K562 (cell line): ENCODE results near the gene NR1D2. TPM values are rescaled to one million over a fixed set of nuclear protein-coding genes. Genes with fewer than 3 reads are reported as not detected.

Experiments
- ATAC-seq: fragments of 200-7000 bp; cut with Tn5 transposase; 3 replicates; pipeline ENCODE4 v1.9.1; 2020; ENCODE audit warnings: moderate library complexity
- BruUV-seq: library from RNA; stranded (reverse); fragments of 400-500 nt; replicated peaks from 2 replicates; lab custom pipeline; 2021; lab: Mats Ljungman, UMichigan
- CTCF ChIA-PET: fragments of 300-600 bp; formaldehyde crosslinking; extraction: SDS; loops from one replicate; lab custom pipeline; 2021; ENCODE audit warnings: low intra/inter-chr PET ratio; lab: Yijun Ruan, JAX
- POLR2A ChIA-PET: fragments of 300-600, 350-650 bp; sonication (Branson Sonifier 250); formaldehyde crosslinking; extraction: SDS; loops from one replicate; lab custom pipeline; 2021; ENCODE audit warnings: antibody characterized with exemption, inconsistent platforms; lab: Yijun Ruan, JAX
- DNase-seq, 4 experiments: peaks; one replicate each; pipeline versions ENCODE4 v3.0.0 to v3.0.0-alpha.2; 2011 to 2018; ENCODE audit warnings: low spot score in 3 of 4, mixed read lengths in 3 of 4; ENCODE audit errors: extremely low read depth in 1 of 4
- FAIRE-seq: peaks from 2 replicates; lab custom pipeline; 2011; peaks lifted over from hg19 to GRCh38; lab: Jason Lieb, UNC
- H2AFZ ChIP-seq: 2 replicates; pipeline ENCODE4 v1.6.0; 2011; ENCODE audit warnings: low read depth, low read length, control low read depth, inconsistent platforms
- H3K27ac ChIP-seq: fragments of 200-600 bp; 3 replicates; pipeline ENCODE4 v1.8.0; 2011; ENCODE audit warnings: low read depth, mild to moderate bottlenecking, control low read depth, inconsistent platforms, low read length, moderate library complexity, mixed read lengths; ENCODE audit errors: extremely low read depth
- H3K27me3 ChIP-seq, 2 experiments: fragments of 300-600 bp in 1 of 2; 2 replicates in 1 of 2; 3 replicates in 1 of 2; pipeline versions ENCODE4 v1.6.0 to v1.8.0; 2011; ENCODE audit warnings: inconsistent platforms in 2 of 2, low read length in 2 of 2, mild to moderate bottlenecking in 1 of 2, mixed read lengths in 1 of 2, moderate library complexity in 1 of 2; ENCODE audit not compliant: control insufficient read depth in 2 of 2, insufficient read depth in 2 of 2
- H3K36me3 ChIP-seq: fragments of 300-600 bp; 3 replicates; pipeline ENCODE4 v1.8.0; 2011; ENCODE audit warnings: mild to moderate bottlenecking, low read length, inconsistent platforms; ENCODE audit not compliant: control insufficient read depth, insufficient read depth
- H3K4me1 ChIP-seq, 2 experiments: fragments of 200-600 bp in 1 of 2; replicated peaks in 1 of 2; 2 replicates in 1 of 2; 3 replicates in 1 of 2; pipeline versions ENCODE4 v1.5.1 to v1.8.0; 2011; ENCODE audit warnings: inconsistent platforms in 2 of 2, low read length in 2 of 2, mild to moderate bottlenecking in 1 of 2, mixed read lengths in 1 of 2, moderate library complexity in 1 of 2; ENCODE audit not compliant: control insufficient read depth in 2 of 2, insufficient read depth in 2 of 2
- H3K4me2 ChIP-seq: 2 replicates; pipeline ENCODE4 v1.6.1; 2011; ENCODE audit warnings: low read length, control low read depth, inconsistent platforms, mixed read lengths; ENCODE audit not compliant: insufficient read depth
- H3K4me3 ChIP-seq: fragments of 200-600 bp; sonication (generic), shearing (Covaris generic); 2 replicates; pipeline ENCODE4 v1.5.1; 2016; ENCODE audit warnings: control low read depth, inconsistent platforms
- H3K79me2 ChIP-seq: fragments of 200-600 bp; 3 replicates; pipeline ENCODE4 v1.8.0; 2011; ENCODE audit warnings: low read length, inconsistent platforms; ENCODE audit not compliant: control insufficient read depth, insufficient read depth
- H3K9ac ChIP-seq, 2 experiments: 2 replicates each; pipeline versions ENCODE4 v1.6.0 to v1.6.1; 2011; ENCODE audit warnings: low read depth in 2 of 2, low read length in 2 of 2, control low read depth in 1 of 2, inconsistent platforms in 1 of 2, mild to moderate bottlenecking in 1 of 2, mixed read lengths in 1 of 2; ENCODE audit not compliant: insufficient read depth in 1 of 2
- H3K9me1 ChIP-seq: one replicate; pipeline ENCODE4 v1.6.0; 2011; ENCODE audit warnings: inconsistent platforms, mild to moderate bottlenecking, low read length, moderate library complexity; ENCODE audit not compliant: control insufficient read depth, insufficient read depth
- H3K9me3 ChIP-seq: replicated peaks from 2 replicates; pipeline ENCODE4 v1.5.1; 2011; ENCODE audit warnings: low read depth, low read length, inconsistent platforms; ENCODE audit not compliant: control insufficient read depth, insufficient read depth
- H4K20me1 ChIP-seq: replicated peaks from 2 replicates; pipeline ENCODE4 v1.6.1; 2011; ENCODE audit warnings: low read length, inconsistent platforms, mixed read lengths; ENCODE audit not compliant: control insufficient read depth, insufficient read depth
- MIER1 ChIP-seq: fragments of 450-650 bp; IDR thresholded peaks from 2 replicates; pipeline ENCODE4 v1.6.1; 2016; ENCODE audit warnings: antibody characterized with exemption, mild to moderate bottlenecking, low read depth
- MXI1 ChIP-seq: IDR thresholded peaks from 2 replicates; pipeline ENCODE4 v1.6.1; 2011; ENCODE audit warnings: low read depth, mild to moderate bottlenecking, improper control_type of control experiment, low read length
- TBL1XR1 ChIP-seq, 2 experiments: IDR thresholded peaks; 2 replicates each; pipeline ENCODE4 v1.6.1; 2012; ENCODE audit warnings: improper control_type of control experiment in 2 of 2, low read length in 2 of 2, mild to moderate bottlenecking in 1 of 2
- YY1 ChIP-seq, 3 experiments: IDR thresholded peaks; 2 replicates each; pipeline ENCODE4 v1.6.1; 2011; ENCODE audit warnings: low read length in 2 of 3, mild to moderate bottlenecking in 2 of 3, moderate library complexity in 2 of 3, borderline replicate concordance in 1 of 3, control low read depth in 1 of 3, low read depth in 1 of 3; ENCODE audit not compliant: insufficient read depth in 3 of 3, insufficient replicate concordance in 2 of 3, control insufficient read depth in 1 of 3, insufficient read length in 1 of 3; ENCODE audit errors: extremely low read depth in 1 of 3
- WGBS: fragments of 100-300 bp; shearing (Covaris generic); methylation state at CpG from one replicate; pipeline ENCODE4 v1.1.6; 2016; ENCODE audit warnings: low coverage, mixed read lengths; ENCODE audit not compliant: insufficient coverage; ENCODE audit errors: missing lambda C conversion rate; 5-methylcytosine and 5-hydroxymethylcytosine counted together
- in situ Hi-C: fragments of 300-500 bp; cut with MboI; formaldehyde crosslinking; loops from 4 replicates; pipeline ENCODE4 v1.15.0; 2018; ENCODE audit warnings: inconsistent platforms, mixed read lengths
- intact Hi-C: fragments of 100-400 bp; cut with micrococcal nuclease; formaldehyde crosslinking; loops from 2 replicates; pipeline ENCODE4 v1.14.2; 2022
- polyA plus RNA-seq, 8 experiments: library from polyadenylated mRNA; depleted of rRNA in 4 of 8; stranded (reverse) in 5 of 8; unstranded in 3 of 8; fragments of >200 nt; fragmentation: Nextera tagmentation in 2 of 8; fragmentation: Illumina TruSeq in 1 of 8; extraction: Ambion mirVana in 2 of 8; extraction: Trizol in 1 of 8; gene quantifications; 2 replicates each; pipeline versions ENCODE4 v1.2.1 to v1.2.3, GENCODE V29; 2011 to 2014; ENCODE audit warnings: inconsistent platforms in 1 of 8, missing spikeins in 1 of 8
- total RNA-seq, 7 experiments: library from RNA; depleted of rRNA in 6 of 7; stranded (reverse); fragments of >200 nt in 6 of 7; fragmentation: Illumina TruSeq in 2 of 7; extraction: Trizol in 2 of 7; gene quantifications; 2 replicates each; pipeline versions ENCODE4 v1.2.1 to v1.2.3, GENCODE V29; 2011 to 2021; ENCODE audit warnings: low replicate concordance in 1 of 7
- TF ChIP-seq, protein P1 (sequence below): fragments of 250-450 bp; sonication (Bioruptor Pico); IDR thresholded peaks from 2 replicates; pipeline ENCODE4 v1.9.0; 2021; ENCODE audit warnings: mild to moderate bottlenecking

The NR1D2 gene
- total and polyA plus RNA-seq, 9 of the 15 experiments (the other 6 are each of a cell fraction or from before 2014, with no cell fraction given): 1.2 to 5.5 (median 2.9) TPM

DNA sequence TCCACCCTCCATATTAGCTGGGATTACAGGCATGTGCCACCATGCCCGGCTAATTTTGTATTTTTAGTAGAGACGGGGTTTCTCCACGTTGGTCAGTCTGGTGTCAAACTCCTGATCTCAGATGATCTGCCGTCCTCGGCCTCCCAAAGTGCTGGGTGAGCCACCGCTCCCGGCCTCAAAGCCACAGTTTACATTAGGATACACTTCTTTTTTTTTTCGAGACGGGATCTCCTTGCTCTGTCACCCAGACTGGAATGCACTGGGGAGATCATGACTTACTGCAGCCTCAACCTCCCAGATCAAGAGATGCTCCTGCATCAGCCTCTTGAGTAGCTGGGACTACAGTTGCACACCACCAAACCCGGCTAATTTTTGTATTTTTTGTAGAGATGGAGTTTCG is 2.5 kb upstream of the NR1D2 start:
- no peak overlapping the region for H2AFZ ChIP-seq
- in situ Hi-C loops: no loop called here

More for the DNA sequence above, 2.5 kb upstream of the NR1D2 start:
- ATAC-seq: no peak
- no peaks in the 10 kb centered on the region for H3K9me1 ChIP-seq
- H3K4me2 ChIP-seq: no peak overlapping the region
- no peak overlapping the region for H3K4me3 ChIP-seq
- H3K27ac ChIP-seq: no peak overlapping the region
- TF ChIP-seq MIER1 (no peak), TBL1XR1 (IDR thresholded peaks at IDR 0.05; ENCODE audit: low read length in 2 of 2) (no peak), MXI1 (no peak), YY1 (IDR thresholded peaks at IDR 0.05; ENCODE audit: borderline replicate concordance in 1 of 3, control insufficient read depth in 1 of 3, extremely low read depth in 1 of 3, insufficient read depth in 3 of 3, insufficient read length in 1 of 3, insufficient replicate concordance in 2 of 3, low read depth in 1 of 3, low read length in 2 of 3) (no peak)
- TF ChIP-seq, protein P1, sequence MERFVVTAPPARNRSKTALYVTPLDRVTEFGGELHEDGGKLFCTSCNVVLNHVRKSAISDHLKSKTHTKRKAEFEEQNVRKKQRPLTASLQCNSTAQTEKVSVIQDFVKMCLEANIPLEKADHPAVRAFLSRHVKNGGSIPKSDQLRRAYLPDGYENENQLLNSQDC: no peak
- TF ChIP-seq, all 486 proteins: peak for 0
- WGBS: 85% methylated on average over 11 of the region's 11 CpGs
- Histone ChIP-seq H3K9me3 (no peaks in the 10 kb centered on the region), H3K9ac (no peak overlapping the region), H3K36me3 (no peaks in the 10 kb centered on the region), H3K79me2 (no peaks in the 10 kb centered on the region), H3K4me1 (peaks cover 16 to 40% of the 10 kb centered on the region in 2 experiments), H3K27me3 (no peaks in the 10 kb centered on the region), H4K20me1 (no peaks in the 10 kb centered on the region)
- BruUV-seq: no TSS peak
- intact Hi-C loops: loop anchor here (10.0 kb wide), 1 partner anchor 138 kb away; the partner anchor contains the start of gene UBE2E1
- no peak for DNase-seq
- FAIRE-seq: no peak
- ChIA-PET POLR2A (interaction anchor here (11.6 kb wide), 1 partner anchor 23 kb away, joined by 165 read pairs; the partner anchor contains the start of genes NKIRAS1 and RPL15), CTCF (no interaction called here)
